ENCODE measurements around the gene CCKAR. TPM values are rescaled to one million over a fixed set of nuclear protein-coding genes. Genes with fewer than 3 reads are reported as not detected.

CCKAR gene
- total RNA-seq, 1 experiment from 2014 or later = not detected

GRCh38 chr4:26515936-26516335 lies 25.7 kb upstream of the CCKAR start:
- Histone ChIP-seq H3K36me3 (ENCODE audit: control insufficient read depth, insufficient read depth, low read length) (no peaks in the 10 kb centered on the region), H3K4me3 (ENCODE audit: low read depth in 2 of 2, low read length in 2 of 2) (no peak overlapping the region), H3K27ac (ENCODE audit: low read length) (no peak overlapping the region), H3K4me1 (ENCODE audit: control insufficient read depth, insufficient read depth, low read length) (no peaks in the 10 kb centered on the region), H3K27me3 (ENCODE audit: control insufficient read depth, insufficient read depth, low read length) (no peaks in the 10 kb centered on the region), H3K9me3 (ENCODE audit: control insufficient read depth, insufficient read depth, low read depth, low read length) (no peaks in the 10 kb centered on the region)
- intact Hi-C loops (cut with micrococcal nuclease; ENCODE audit: unreplicated experiment) (no loop called here), in situ Hi-C loops (cut with HindIII; ENCODE audit: low pct_unique_long_range_greater_than_20kb, low sequenced_read_pairs) (no loop called here)
- POLR2A ChIA-PET = no interaction called here
- CTCF ChIA-PET = no interaction called here
- TF ChIP-seq CTCF (IDR thresholded peaks at IDR 0.05) (no peak), TCF7L2 (IDR thresholded peaks at IDR 0.05; ENCODE audit: low read depth, low read length) (no peak), REST (IDR thresholded peaks at IDR 0.05; ENCODE audit: insufficient read depth in 1 of 2, low read depth in 2 of 2, low read length in 1 of 2) (no peak), SIN3A (IDR thresholded peaks at IDR 0.05; ENCODE audit: borderline replicate concordance, insufficient read depth, low read depth, low read length) (no peak), POLR2AphosphoS5 (IDR thresholded peaks at IDR 0.05; ENCODE audit: low read depth, low read length) (no peak)
- no peak for ATAC-seq
- DNase-seq (ENCODE audit: low read depth, low spot score) = no peak
- no TSS peak for BruUV-seq (replicated peaks)

GRCh38 chr4:26510334-26510964 lies 20.2 kb upstream of the CCKAR start:
- TF ChIP-seq CTCF (IDR thresholded peaks at IDR 0.05) (no peak), SIN3A (IDR thresholded peaks at IDR 0.05; ENCODE audit: borderline replicate concordance, insufficient read depth, low read depth, low read length) (no peak), TCF7L2 (IDR thresholded peaks at IDR 0.05; ENCODE audit: low read depth, low read length) (no peak), POLR2AphosphoS5 (IDR thresholded peaks at IDR 0.05; ENCODE audit: low read depth, low read length) (no peak), REST (IDR thresholded peaks at IDR 0.05; ENCODE audit: insufficient read depth in 1 of 2, low read depth in 2 of 2, low read length in 1 of 2) (no peak)
- intact Hi-C loops (cut with micrococcal nuclease; ENCODE audit: unreplicated experiment) (no loop called here), in situ Hi-C loops (cut with HindIII; ENCODE audit: low pct_unique_long_range_greater_than_20kb, low sequenced_read_pairs) (no loop called here)
- BruUV-seq (replicated peaks) = no TSS peak
- ATAC-seq = no peak
- Histone ChIP-seq H3K27ac (ENCODE audit: low read length) (no peak overlapping the region), H3K27me3 (ENCODE audit: control insufficient read depth, insufficient read depth, low read length) (no peaks in the 10 kb centered on the region), H3K9me3 (ENCODE audit: control insufficient read depth, insufficient read depth, low read depth, low read length) (no peaks in the 10 kb centered on the region), H3K4me3 (ENCODE audit: low read depth in 2 of 2, low read length in 2 of 2) (no peak overlapping the region), H3K4me1 (ENCODE audit: control insufficient read depth, insufficient read depth, low read length) (no peaks in the 10 kb centered on the region), H3K36me3 (ENCODE audit: control insufficient read depth, insufficient read depth, low read length) (no peaks in the 10 kb centered on the region)
- POLR2A ChIA-PET = no interaction called here
- DNase-seq (ENCODE audit: low read depth, low spot score) = no peak
- CTCF ChIA-PET = no interaction called here

All from Panc1 (cell line).